Measurements from ENCODE around the gene RABGAP1L. TPM values are rescaled to one million over a fixed set of nuclear protein-coding genes. Genes with fewer than 3 reads are reported as not detected.
"Not testable (repeated sequence)": the region's sequence is repeated elsewhere in the genome, so short reads cannot be mapped to it uniquely, and the experiment has no call there.

Gene RABGAP1L
- total and polyA plus RNA-seq, 10 of the 15 experiments (the other 5 are each of a cell fraction or from before 2014, with no cell fraction given): 5.8 to 194 (median 113) TPM

DNA sequence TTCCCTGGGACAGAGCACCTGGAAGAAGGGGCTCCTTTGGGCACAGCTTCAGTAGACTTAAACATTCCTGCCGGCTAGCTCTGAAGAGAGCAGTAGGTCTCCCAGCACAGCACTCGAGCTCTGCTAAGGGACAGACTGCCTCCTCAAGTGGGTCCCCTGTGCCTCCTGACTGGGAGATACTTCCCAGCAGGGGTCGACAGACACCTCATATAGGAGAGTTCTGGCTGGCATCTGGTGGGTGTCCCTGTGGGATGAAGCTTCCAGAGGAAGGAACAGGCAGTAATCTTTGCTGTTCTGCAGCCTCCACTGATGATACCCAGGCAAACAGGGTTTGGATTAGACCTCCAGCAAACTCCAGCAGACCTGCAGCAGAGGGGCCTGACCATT, 14.9 kb upstream of the RABGAP1L start:
- H3K4me3 ChIP-seq; H3K27me3 ChIP-seq (replicated peaks in 1 of 2; ENCODE audit: control insufficient read depth in 2 of 2, insufficient read depth in 2 of 2, low read length in 1 of 2); RAD21 ChIA-PET (ENCODE audit: unreplicated experiment); H2AFZ ChIP-seq (ENCODE audit: control insufficient read depth, low read depth, low read length); H3K79me2 ChIP-seq (ENCODE audit: control insufficient read depth, insufficient read depth, low read length); H3K9me3 ChIP-seq (replicated peaks; ENCODE audit: control insufficient read depth, insufficient read depth, low read length); DNase-seq (ENCODE audit: low read depth, low spot score); H3K4me2 ChIP-seq (ENCODE audit: control insufficient read depth, insufficient read depth); FAIRE-seq; intact Hi-C loops (cut with micrococcal nuclease; ENCODE audit: unreplicated experiment); in situ Hi-C loops (cut with MboI); H4K20me1 ChIP-seq (ENCODE audit: control insufficient read depth, insufficient read depth); H3K4me1 ChIP-seq (ENCODE audit: control insufficient read depth, insufficient read depth, low read length); H3K9ac ChIP-seq (ENCODE audit: control insufficient read depth, insufficient read depth, low read length); POLR2A ChIA-PET; BruUV-seq (replicated peaks); ATAC-seq; H3K27ac ChIP-seq (ENCODE audit: control insufficient read depth, insufficient read depth); H3K36me3 ChIP-seq (ENCODE audit: control insufficient read depth in 2 of 2, insufficient read depth in 2 of 2, low read length in 1 of 2): not testable (repeated sequence)
- WGBS (ENCODE audit: insufficient coverage, insufficient replicate concordance, low lambda C conversion rate, missing lambda C conversion rate): 77% methylated on average over 3 of the region's 3 CpGs
- ChIA-PET SMC1A (ENCODE audit: uncharacterized antibody, unreplicated experiment) (interaction anchor here (1.3 kb wide), 1 partner anchor 77 kb away, joined by 3 read pairs; no protein-coding TSS in a partner anchor), CTCF (interaction anchor here (1.7 kb wide), 1 partner anchor 30 kb away, joined by 3 read pairs; no protein-coding TSS in a partner anchor)

DNA sequence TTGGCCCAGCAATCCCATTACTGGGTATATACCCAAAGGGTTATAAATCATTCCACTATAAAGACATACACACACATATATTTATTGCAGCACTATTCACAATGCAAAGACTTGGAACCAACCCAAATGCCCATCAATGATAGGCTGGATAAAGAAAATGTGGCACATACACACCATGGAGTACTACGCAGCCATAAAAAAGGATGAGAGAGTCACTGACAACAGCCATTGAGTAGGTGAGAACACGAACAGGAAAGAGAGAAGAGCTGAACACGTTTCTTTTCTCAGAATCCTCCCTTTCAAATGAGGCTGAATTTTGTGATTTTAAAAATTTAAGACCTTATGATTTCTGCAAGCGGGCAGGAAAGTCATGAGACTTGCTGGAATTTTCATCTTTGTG, 10.1 kb upstream of the RABGAP1L start:
- 50% methylated on average over 4 of the region's 4 CpGs for WGBS (ENCODE audit: insufficient coverage, insufficient replicate concordance, low lambda C conversion rate, missing lambda C conversion rate)
- ChIA-PET POLR2A (no interaction called here), SMC1A (ENCODE audit: uncharacterized antibody, unreplicated experiment) (interaction anchor here (1.2 kb wide), 1 partner anchor 35 kb away, joined by 3 read pairs; no protein-coding TSS in a partner anchor), CTCF (no interaction called here), RAD21 (ENCODE audit: unreplicated experiment) (interaction anchor here (0.7 kb wide), 1 partner anchor 30 kb away, joined by 3 read pairs; no protein-coding TSS in a partner anchor)
- peaks cover 1% of the 10 kb centered on the region; the same call in 1 of the 3 replicates for H3K9me3 ChIP-seq (replicated peaks; ENCODE audit: control insufficient read depth, insufficient read depth, low read length)
- H2AFZ ChIP-seq (ENCODE audit: control insufficient read depth, low read depth, low read length): no peak overlapping the region
- no peaks in the 10 kb centered on the region for H3K27me3 ChIP-seq (replicated peaks in 1 of 2; ENCODE audit: control insufficient read depth in 2 of 2, insufficient read depth in 2 of 2, low read length in 1 of 2)
- intact Hi-C loops (cut with micrococcal nuclease; ENCODE audit: unreplicated experiment) (no loop called here), in situ Hi-C loops (cut with MboI) (no loop called here)
- no peak overlapping the region for H3K4me2 ChIP-seq (ENCODE audit: control insufficient read depth, insufficient read depth)
- H4K20me1 ChIP-seq (ENCODE audit: control insufficient read depth, insufficient read depth): no peaks in the 10 kb centered on the region
- ATAC-seq (no peak), DNase-seq (ENCODE audit: low read depth, low spot score) (no peak), FAIRE-seq (no peak)
- no peaks in the 10 kb centered on the region for H3K36me3 ChIP-seq (ENCODE audit: control insufficient read depth in 2 of 2, insufficient read depth in 2 of 2, low read length in 1 of 2)
- H3K9ac ChIP-seq (ENCODE audit: control insufficient read depth, insufficient read depth, low read length): no peak overlapping the region
- H3K4me1 ChIP-seq (ENCODE audit: control insufficient read depth, insufficient read depth, low read length): peaks cover 10% of the 10 kb centered on the region
- no peak overlapping the region for H3K4me3 ChIP-seq
- BruUV-seq (replicated peaks): no TSS peak
- no peak overlapping the region for H3K27ac ChIP-seq (ENCODE audit: control insufficient read depth, insufficient read depth)
- no peaks in the 10 kb centered on the region for H3K79me2 ChIP-seq (ENCODE audit: control insufficient read depth, insufficient read depth, low read length)
- TF ChIP-seq ASH2L (IDR thresholded peaks at IDR 0.05; ENCODE audit: borderline replicate concordance, low read depth) (no peak), SREBF1 (IDR thresholded peaks at IDR 0.05; ENCODE audit: low read length) (no peak), ZNF622 (IDR thresholded peaks at IDR 0.05) (no peak), HDAC2 (IDR thresholded peaks at IDR 0.05) (no peak), CHD4 (IDR thresholded peaks at IDR 0.05) (no peak), ETV6 (conservative IDR thresholded peaks at IDR 0.05 in 1 of 2, IDR thresholded peaks at IDR 0.05 in 1 of 2; ENCODE audit: borderline replicate concordance in 1 of 2, low read depth in 1 of 2) (no peak), NR2C2 (IDR thresholded peaks at IDR 0.05; ENCODE audit: borderline replicate concordance, control insufficient read depth, insufficient read length, low read depth) (no peak), MYB (IDR thresholded peaks at IDR 0.05; ENCODE audit: borderline replicate concordance, low read depth, low read length) (no peak)
- TF ChIP-seq, protein P1, sequence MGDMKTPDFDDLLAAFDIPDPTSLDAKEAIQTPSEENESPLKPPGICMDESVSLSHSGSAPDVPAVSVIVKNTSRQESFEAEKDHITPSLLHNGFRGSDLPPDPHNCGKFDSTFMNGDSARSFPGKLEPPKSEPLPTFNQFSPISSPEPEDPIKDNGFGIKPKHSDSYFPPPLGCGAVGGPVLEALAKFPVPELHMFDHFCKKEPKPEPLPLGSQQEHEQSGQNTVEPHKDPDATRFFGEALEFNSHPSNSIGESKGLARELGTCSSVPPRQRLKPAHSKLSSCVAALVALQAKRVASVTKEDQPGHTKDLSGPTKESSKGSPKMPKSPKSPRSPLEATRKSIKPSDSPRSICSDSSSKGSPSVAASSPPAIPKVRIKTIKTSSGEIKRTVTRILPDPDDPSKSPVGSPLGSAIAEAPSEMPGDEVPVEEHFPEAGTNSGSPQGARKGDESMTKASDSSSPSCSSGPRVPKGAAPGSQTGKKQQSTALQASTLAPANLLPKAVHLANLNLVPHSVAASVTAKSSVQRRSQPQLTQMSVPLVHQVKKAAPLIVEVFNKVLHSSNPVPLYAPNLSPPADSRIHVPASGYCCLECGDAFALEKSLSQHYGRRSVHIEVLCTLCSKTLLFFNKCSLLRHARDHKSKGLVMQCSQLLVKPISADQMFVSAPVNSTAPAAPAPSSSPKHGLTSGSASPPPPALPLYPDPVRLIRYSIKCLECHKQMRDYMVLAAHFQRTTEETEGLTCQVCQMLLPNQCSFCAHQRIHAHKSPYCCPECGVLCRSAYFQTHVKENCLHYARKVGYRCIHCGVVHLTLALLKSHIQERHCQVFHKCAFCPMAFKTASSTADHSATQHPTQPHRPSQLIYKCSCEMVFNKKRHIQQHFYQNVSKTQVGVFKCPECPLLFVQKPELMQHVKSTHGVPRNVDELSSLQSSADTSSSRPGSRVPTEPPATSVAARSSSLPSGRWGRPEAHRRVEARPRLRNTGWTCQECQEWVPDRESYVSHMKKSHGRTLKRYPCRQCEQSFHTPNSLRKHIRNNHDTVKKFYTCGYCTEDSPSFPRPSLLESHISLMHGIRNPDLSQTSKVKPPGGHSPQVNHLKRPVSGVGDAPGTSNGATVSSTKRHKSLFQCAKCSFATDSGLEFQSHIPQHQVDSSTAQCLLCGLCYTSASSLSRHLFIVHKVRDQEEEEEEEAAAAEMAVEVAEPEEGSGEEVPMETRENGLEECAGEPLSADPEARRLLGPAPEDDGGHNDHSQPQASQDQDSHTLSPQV (IDR thresholded peaks at IDR 0.05): no peak
- TF ChIP-seq, protein P2, sequence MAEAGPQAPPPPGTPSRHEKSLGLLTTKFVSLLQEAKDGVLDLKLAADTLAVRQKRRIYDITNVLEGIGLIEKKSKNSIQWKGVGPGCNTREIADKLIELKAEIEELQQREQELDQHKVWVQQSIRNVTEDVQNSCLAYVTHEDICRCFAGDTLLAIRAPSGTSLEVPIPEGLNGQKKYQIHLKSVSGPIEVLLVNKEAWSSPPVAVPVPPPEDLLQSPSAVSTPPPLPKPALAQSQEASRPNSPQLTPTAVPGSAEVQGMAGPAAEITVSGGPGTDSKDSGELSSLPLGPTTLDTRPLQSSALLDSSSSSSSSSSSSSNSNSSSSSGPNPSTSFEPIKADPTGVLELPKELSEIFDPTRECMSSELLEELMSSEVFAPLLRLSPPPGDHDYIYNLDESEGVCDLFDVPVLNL (IDR thresholded peaks at IDR 0.05; ENCODE audit: low read depth, low read length): no peak
- TF ChIP-seq, protein P3, sequence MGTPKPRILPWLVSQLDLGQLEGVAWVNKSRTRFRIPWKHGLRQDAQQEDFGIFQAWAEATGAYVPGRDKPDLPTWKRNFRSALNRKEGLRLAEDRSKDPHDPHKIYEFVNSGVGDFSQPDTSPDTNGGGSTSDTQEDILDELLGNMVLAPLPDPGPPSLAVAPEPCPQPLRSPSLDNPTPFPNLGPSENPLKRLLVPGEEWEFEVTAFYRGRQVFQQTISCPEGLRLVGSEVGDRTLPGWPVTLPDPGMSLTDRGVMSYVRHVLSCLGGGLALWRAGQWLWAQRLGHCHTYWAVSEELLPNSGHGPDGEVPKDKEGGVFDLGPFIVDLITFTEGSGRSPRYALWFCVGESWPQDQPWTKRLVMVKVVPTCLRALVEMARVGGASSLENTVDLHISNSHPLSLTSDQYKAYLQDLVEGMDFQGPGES (IDR thresholded peaks at IDR 0.05): no peak

All from GM12878 (cell line).